HG02759 (cell line): Measurements from ENCODE around the gene PRR11.
"Not testable (repeated sequence)": the region's sequence is repeated elsewhere in the genome, so short reads cannot be mapped to it uniquely, and the experiment has no call there.

Experiments used
- ATAC-seq: cut with Tn5 transposase; IDR thresholded peaks from one replicate; pipeline ENCODE4 v1.9.1; 2021; ENCODE audit warnings: mild to moderate bottlenecking, moderate library complexity; ENCODE audit not compliant: unreplicated experiment

The PRR11 gene

DNA sequence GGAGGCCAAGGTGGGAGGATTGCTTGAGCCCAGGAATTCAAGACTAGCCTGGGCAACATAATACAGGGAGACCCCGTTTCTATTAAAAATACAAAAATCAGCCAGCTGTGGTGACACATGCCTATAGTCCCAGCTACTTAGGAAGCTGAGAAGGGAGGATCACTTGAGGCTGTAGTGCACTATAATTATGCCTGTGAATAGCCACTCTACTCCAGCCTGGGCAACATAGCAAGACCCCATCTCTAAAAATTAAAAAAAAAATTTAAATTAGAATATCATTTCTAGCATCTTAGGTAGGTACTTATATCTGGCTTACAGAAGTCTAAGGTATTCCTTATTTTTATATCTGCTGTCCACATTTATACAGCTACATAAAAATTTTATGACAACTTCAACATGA is 46.8 kb downstream of the PRR11 start:
- no peak for ATAC-seq

DNA sequence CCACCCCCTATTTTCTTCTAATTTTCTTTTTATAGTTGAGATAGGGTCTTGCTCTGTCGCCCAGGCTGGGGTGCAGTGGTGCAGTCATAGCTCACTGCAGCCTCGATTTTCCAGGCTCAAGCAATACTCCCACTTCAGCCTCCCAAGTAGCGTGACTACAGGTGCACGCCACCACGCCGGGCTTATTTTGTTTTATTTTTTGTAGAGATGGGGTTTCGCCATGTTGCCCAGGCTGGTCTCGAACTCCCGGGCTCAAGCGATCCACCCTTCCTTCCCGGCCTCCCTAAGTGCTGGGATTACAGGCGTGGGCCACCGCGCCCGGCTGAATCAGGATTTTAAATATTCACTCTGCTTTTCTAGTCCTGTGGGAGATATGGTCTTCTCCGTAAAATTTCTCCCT is 63.8 kb downstream of the PRR11 start:
- ATAC-seq, result no peak

DNA sequence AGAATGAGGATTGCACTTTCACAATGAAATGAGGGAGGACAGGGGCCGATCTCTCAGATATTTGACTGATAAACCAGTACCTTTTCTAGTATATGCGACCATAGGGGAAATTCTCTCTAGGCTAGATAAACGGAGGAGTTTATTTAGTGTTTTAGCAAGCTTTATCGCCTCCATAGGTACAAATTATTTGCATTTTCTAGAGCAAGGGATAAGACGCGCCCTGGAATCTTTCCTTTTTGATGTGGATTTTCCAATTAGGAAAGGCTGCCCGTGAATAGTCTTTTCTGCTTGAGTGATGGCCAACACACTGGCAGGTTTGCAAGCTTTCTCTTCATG is 64.4 kb downstream of the PRR11 start:
- no peak for ATAC-seq

DNA sequence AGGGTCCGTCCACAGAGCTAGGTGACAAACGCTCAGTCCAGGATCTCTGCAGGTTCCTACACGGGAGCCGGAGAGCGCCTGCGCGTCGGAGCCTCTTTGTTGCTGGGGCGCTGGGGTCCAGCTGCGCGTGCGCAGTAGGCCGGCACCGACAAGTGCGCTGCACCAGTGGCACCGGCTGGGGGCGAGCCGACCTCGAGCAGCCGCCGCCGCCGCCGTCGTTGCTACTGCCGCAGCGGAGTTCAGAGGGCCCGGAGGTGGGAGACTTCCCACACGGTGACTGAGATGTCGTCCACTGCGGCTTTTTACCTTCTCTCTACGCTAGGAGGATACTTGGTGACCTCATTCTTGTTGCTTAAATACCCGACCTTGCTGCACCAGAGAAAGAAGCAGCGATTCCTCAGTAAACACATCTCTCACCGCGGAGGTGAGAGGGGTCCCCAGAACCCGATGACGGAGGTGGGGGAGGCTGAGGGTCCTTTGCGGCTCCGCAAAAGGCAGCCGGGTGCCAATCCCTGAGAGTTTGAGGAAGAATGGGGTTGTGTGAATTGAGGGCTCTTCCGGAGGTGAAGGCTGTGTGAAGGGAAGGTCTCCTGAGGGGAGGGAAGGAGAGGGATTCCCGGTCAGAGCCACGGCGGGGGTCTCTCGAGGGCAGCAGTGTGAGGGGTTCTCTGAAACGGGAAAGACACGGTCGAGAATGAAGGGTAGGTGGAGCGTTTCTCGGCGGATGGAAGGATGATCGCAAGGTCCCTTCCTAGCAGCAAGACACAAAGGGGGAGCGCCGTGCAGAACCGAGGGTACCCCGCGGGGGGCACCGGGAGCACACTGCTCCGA is 65.0 kb downstream of the PRR11 start, which contains the start of gene GDPD1:
GDPD1 (plus strand) TSS at position 184 of the 831 bp plus-strand sequence; CDS start at position 283, 99 bp downstream.
- peak; percentile 97 for ATAC-seq

DNA sequence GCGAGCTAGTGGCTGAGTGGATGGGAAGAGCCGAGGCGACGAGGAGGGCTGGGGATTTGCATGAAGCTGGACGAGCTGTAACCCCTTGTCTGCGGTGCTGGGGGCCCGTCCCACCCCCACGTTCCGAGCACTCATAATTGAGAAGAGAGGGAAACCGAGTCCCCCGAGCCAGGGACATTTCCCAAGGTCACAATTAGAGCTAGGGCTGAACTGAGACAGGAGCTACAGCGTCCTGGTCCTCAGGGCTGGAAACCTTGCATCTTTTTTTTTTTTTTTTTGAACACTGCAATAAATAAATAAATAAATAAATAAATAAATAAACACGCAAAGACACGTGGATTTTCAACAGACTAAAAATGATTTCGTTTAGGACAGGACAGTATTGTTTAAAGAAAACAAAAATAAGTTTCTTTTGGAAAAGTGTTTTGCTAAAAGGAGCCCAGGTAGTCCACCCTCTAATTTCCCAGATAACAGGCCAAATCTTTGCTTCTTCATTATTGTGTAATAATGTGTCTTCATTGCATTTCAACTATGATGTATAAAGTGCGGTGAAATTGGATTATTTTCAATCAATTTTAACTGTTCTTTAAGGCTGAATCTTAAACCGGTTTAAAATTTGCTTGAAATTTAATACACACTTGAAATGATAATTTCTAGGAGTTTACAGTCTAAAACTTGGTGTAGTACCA is 65.8 kb downstream of the PRR11 start:
- no peak for ATAC-seq

DNA sequence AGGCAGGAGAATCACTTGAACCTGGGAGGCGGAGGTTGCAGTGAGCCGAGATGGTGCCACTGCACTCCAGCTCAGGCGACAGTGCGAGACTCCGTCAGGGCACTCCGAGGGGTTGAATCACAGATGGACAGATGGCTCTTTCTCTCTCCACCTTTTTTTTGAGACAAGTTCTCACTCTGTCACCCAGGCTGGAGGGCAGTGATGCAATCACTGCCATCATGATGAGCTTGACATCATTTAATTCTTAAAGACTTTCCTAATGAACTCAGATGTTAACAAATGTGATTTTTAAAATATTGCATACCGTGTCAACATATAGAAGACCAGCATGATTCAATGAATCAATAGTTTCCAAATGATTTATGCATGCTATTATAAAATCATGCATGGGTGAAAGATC is 68.3 kb downstream of the PRR11 start:
- ATAC-seq, result no peak

DNA sequence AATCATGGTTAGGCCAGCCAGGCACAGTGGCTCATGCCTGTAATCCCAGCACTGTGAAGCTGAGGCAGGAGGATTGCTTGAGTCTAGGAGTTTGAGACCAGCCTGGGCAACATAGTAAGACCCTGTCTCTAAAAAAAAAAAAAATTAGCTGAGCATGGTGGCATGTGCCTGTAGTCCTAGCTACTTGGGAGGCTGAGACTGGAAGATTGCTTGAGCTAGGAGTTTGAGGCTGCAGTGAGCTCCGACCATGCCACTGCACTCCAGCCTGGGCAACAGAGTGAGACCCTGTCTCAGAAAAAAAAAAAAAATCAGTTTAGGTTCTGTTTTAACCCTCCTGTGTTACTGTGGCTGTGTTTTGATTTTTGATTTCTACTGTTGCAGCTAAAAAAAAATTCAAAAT is 73.0 kb downstream of the PRR11 start:
- ATAC-seq, result not testable (repeated sequence)

DNA sequence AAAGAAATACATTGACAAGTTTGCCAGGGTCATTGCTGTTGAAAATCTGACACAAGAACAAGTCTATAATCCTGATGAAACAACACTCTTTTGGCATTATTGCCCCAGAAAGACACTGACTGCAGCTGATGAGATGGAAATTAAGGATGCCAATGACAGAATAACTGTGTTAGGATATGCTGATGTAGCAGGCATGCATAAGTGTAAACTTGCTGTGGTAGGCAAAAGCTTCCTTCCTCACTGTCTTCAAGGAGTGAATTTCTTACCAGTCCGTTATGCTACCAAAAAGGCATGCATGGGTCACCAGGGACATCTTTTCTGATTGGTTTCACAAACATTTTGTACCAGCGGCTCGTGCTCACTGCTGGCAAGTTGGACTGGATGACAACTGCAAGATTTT is 75.2 kb downstream of the PRR11 start:
- ATAC-seq, result no peak

DNA sequence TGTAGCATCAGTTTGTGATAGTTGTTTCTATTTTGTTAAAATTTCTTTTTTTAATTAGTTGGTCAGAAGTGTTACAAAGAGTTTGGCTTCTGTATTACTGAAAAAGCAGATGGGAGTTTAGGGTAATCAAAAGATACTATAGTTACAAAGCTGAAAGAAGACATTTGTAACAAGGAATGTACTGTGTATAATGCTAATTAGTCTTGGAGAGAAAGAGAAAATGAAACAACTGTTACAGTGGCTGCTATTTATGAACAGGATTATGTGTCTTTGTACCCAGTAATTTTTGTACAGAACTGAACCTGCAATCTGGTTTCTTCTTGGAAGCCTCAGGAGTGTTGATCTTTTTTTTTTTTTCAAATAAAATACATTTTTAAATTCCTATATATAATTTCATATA is 79.1 kb downstream of the PRR11 start:
- ATAC-seq, result no peak

DNA sequence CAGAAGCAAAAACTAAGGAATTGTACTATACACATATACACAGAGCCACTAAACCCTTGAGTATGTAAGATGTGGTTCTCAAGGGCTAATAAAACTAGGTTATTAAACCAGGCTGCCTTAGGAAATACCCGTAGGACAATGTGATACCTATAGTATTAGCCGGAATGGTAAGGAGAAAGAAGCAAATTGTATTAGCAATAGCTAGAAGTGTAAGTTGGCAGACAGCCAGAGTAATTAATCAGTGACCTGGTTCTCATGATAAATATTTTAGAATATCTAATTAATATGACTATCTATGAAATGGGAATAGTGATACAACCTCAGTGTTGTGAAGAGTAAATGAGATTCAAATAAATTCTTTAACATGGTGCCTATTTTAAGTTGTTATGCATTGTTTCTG is 83.4 kb downstream of the PRR11 start:
- ATAC-seq, result no peak

DNA sequence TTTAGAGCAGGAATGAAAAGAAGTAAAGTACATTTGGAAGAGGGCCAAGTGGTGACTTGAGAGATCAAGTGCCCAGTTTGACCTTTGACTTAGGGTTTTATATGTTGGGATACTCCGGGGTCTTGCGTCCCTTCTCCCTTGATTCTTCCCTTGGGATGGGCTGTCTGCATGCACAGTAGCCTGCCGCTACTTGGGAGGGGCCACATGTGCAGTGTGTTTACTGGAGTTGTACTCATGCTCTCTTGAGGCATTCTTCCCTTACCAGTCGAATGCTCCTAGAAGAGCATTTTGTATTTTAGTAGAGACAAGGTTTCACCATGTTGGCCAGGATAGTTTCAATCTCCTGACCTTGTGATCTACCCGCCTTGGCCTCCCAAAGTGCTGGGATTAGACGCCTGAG is 88.5 kb downstream of the PRR11 start:
- ATAC-seq, result no peak
